Hematopoietic multipotent progenitor cell treated with erythropoietin and hydrocortisone succinate and interleukin-3 and kit ligand, for 17 days (in vitro differentiated cells): Measurements from ENCODE around the gene CTNNBL1.
"Not testable (repeated sequence)": the region's sequence is repeated elsewhere in the genome, so short reads cannot be mapped to it uniquely, and the experiment has no call there.

Experiments used
- DNase-seq: peaks from one replicate; pipeline ENCODE4 v3.0.0-alpha.2; 2015; ENCODE audit warnings: low spot score

Gene CTNNBL1

DNA sequence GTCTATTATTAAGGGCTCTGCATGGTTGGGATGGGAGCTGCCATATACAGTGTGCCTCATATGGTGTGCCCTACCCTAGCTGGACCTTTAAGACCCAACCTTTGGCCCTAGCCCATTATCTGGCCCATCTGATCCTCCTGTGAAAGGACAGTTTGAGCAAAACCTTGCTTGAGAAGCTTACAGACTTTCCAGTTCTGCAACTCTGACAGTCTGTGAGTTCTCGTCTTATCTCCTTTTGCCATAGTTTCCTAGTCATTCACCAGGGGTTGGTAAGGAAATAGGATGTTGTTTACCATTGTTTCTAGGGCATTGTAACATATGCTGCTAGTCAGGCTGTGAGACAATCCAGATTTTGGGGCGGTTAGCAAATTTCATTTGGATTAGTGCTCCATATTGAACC lies 17.2 kb downstream of the CTNNBL1 start:
- DNase-seq: no peak

- DNase-seq: no peak
These were observed 18.4 kb downstream of the CTNNBL1 start for GRCh38 chr20:37711994-37712964.

GRCh38 chr20:37713396-37713795 lies 19.6 kb downstream of the CTNNBL1 start:
- no peak for DNase-seq

GRCh38 chr20:37714978-37715672 lies 21.3 kb downstream of the CTNNBL1 start:
- no peak for DNase-seq

DNA sequence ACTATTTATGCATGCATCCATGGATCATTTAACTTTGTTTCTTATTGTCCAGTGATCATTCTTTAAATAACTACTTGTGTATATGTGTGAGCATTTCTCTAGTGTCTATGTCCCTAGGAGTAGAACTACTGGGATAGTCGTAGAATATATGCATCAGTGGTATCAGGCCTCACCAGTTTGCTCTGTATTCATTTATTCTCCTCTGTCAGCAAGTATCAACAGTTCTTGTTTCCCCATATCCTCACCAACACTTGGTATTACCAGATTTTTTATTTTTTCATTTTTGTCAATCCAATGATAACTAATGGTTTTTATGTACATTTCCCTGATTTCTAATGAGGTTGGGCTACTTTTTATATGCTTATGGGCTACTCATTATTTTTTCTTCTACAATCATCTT lies 27.9 kb downstream of the CTNNBL1 start:
- no peak for DNase-seq

DNA sequence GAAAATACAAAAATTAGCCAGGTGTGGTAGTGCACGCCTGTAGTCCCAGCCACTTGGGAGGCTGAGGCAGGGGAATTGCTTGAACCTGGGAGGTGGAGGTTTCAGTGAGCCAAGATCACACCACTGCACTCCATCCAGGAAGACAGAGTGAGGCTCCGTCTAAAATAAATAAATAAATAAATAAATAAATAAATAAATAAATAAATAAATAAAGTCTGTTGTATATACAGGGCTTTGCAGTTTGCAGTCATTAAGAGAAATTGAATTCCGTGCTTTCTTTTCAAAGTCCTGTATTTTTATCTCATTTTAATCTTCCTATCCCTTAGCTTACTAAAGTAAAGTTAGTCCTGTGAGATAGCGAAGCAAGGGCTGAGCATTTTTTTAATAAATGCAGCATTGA lies 28.5 kb downstream of the CTNNBL1 start:
- DNase-seq: not testable (repeated sequence)

GRCh38 chr20:37723668-37724067 lies 29.8 kb downstream of the CTNNBL1 start:
- no peak for DNase-seq

DNA sequence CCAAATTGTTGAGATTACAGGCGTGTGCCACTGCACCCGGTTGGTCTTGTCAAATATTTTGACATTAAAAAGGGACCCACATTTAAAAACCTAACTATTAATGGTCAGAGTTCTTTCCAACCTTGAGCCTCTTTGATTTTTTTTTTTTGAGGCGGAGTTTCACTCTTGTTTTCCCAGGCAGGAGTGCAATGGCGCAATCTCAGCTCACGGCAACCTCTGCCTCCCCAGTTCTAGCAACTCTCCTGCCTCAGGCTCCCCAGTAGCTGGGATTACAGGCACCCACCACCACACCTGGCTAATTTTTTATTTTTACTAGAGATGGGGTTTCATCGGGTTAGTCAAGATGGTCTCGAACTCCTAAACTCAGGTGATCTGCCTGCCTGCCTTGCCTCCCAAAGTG lies 31.3 kb downstream of the CTNNBL1 start:
- DNase-seq: no peak

GRCh38 chr20:37725855-37726254 lies 32.0 kb downstream of the CTNNBL1 start:
- no peak for DNase-seq

DNA sequence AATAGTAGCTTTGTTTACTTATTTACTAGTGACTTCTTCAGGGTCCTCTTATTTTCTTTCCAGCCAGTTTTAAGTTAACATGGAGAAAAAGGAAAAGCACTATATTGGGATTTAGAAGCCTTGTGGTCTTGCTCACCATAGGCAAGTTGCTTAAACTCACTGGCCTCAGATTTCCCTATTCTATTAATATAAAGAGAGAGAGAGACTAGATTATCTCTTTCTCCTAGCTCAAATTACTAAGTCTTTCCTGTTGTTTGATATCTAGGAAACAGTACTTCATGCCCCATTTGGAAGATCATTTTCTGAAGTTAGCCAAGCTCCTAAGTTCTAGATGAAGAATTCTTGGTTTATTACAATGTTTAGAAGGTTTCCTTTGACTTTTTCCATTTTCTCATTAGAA lies 32.5 kb downstream of the CTNNBL1 start:
- DNase-seq: no peak

GRCh38 chr20:37726971-37727956 lies 33.4 kb downstream of the CTNNBL1 start:
- DNase-seq: no peak

GRCh38 chr20:37727957-37728634 lies 34.3 kb downstream of the CTNNBL1 start:
- no peak for DNase-seq

- no peak for DNase-seq
These were observed 34.8 kb downstream of the CTNNBL1 start for GRCh38 chr20:37728635-37728983.

GRCh38 chr20:37729452-37729851 lies 35.6 kb downstream of the CTNNBL1 start:
- no peak for DNase-seq

GRCh38 chr20:37729909-37730308 lies 36.1 kb downstream of the CTNNBL1 start:
- DNase-seq: no peak

- DNase-seq: no peak
These were observed 39.6 kb downstream of the CTNNBL1 start for GRCh38 chr20:37733416-37733815.

GRCh38 chr20:37734228-37734985 lies 40.6 kb downstream of the CTNNBL1 start:
- no peak for DNase-seq

- no peak for DNase-seq
These were observed 41.7 kb downstream of the CTNNBL1 start for GRCh38 chr20:37735541-37735940.

- no peak for DNase-seq
These were observed 42.3 kb downstream of the CTNNBL1 start for GRCh38 chr20:37736132-37736531.

DNA sequence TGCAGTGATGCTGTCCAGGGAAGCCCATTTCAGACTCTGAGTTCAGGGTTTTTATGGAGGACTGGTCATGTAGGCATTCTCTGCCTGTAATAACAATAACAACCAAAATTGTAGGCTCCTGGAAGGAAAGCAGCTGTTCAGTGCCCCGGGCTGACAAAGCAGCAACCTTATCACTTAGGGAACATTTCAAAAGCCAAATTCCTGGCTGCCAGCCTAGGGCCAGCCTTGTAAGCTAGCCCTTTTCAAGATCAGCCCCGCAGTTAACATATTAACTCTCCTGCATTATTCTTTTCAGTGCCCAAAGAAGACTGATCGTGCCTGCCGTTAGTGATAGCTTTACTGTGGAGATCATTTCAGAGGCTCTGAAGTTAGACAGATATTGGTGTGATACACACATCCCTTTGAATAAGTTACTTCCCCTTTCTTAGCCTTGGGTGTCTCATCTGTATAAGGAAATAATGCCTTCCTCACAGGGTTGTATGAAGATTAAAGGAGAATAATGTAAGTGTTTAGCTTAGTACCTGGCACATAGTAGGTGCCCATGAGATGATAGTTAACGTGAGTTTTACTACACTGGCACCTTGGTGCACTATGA lies 44.1 kb downstream of the CTNNBL1 start:
- DNase-seq: no peak
